Measurements from ENCODE around the gene POLG.
A peak's percentile ranks its signal among the peaks of the same experiment; 100 is the strongest.

The POLG gene

GRCh38 chr15:89317186-89317720 is 17.4 kb downstream of the POLG start (continued):
- no peak for TF ChIP-seq REST (tag by site-specific recombination; IDR thresholded peaks at IDR 0.05)
- no peak for TF ChIP-seq CTCF (tag by site-specific recombination; IDR thresholded peaks at IDR 0.05)

GRCh38 chr15:89316504-89316903 is 18.1 kb downstream of the POLG start:
- Histone ChIP-seq H3K4me1 (ENCODE audit: control insufficient read depth, insufficient read depth, low read length) (no peaks in the 10 kb centered on the region), H3K27ac (ENCODE audit: extremely low read depth, low read depth, low read length) (no peak overlapping the region), H3K4me3 (ENCODE audit: low read depth, low read length) (no peak overlapping the region), H3K36me3 (ENCODE audit: control insufficient read depth in 2 of 2, insufficient read depth in 1 of 2, low read length in 2 of 2) (peaks cover 69 to 100% of the 10 kb centered on the region in 2 experiments), H3K9me3 (ENCODE audit: control insufficient read depth, insufficient read depth, low read depth, low read length) (no peaks in the 10 kb centered on the region)
- TF ChIP-seq ZNF514 (tag by site-specific recombination; IDR thresholded peaks at IDR 0.05), result no peak
- 0 out of 2 replicates have a peak, but pooled peaks have one; percentile 21 for TF ChIP-seq OSR2 (tag by site-specific recombination; IDR thresholded peaks at IDR 0.05)
- no peak for TF ChIP-seq ZNF549 (tag by site-specific recombination; IDR thresholded peaks at IDR 0.05)
- CTCF ChIA-PET, result interaction anchor here (0.5 to 2.4 kb wide), 3 partner anchors 15 to 247 kb away, joined by 3 to 8 read pairs (median 6); no protein-coding TSS in a partner anchor
- POLR2A ChIA-PET, result interaction anchor here (0.9 to 1.8 kb wide), 3 partner anchors 10 to 18 kb away, joined by 3 to 5 read pairs (median 4); partner anchors contain the start of gene POLG

- POLR2A ChIA-PET, result interaction anchor here (0.8 kb wide), 1 partner anchor 19 kb away, joined by 3 read pairs; the partner anchor contains the start of gene POLG
Measured at GRCh38 chr15:89315375-89315929, 19.2 kb downstream of the POLG start.

More at GRCh38 chr15:89315375-89315929, 19.2 kb downstream of the POLG start:
- Histone ChIP-seq H3K9me3 (ENCODE audit: control insufficient read depth, insufficient read depth, low read depth, low read length) (no peaks in the 10 kb centered on the region), H3K4me1 (ENCODE audit: control insufficient read depth, insufficient read depth, low read length) (no peaks in the 10 kb centered on the region), H3K27ac (ENCODE audit: extremely low read depth, low read depth, low read length) (peak overlapping the region; percentile 9; the same call in 1 of the 2 replicates), H3K4me3 (ENCODE audit: low read depth, low read length) (no peak overlapping the region), H3K36me3 (ENCODE audit: control insufficient read depth in 2 of 2, insufficient read depth in 1 of 2, low read length in 2 of 2) (peaks cover 67 to 96% of the 10 kb centered on the region in 2 experiments)
- TF ChIP-seq ZBTB7A (tag by site-specific recombination; IDR thresholded peaks at IDR 0.05; ENCODE audit: low read depth), result no peak
- TF ChIP-seq ZNF350 (tag by site-specific recombination; IDR thresholded peaks at IDR 0.05), result no peak
- no peak for TF ChIP-seq ZNF792 (tag by site-specific recombination; IDR thresholded peaks at IDR 0.05)
- TF ChIP-seq RBAK (tag by site-specific recombination; IDR thresholded peaks at IDR 0.05), result no peak
- TF ChIP-seq PRDM4 (tag by site-specific recombination; IDR thresholded peaks at IDR 0.05), result no peak
- TF ChIP-seq ZNF223 (tag by site-specific recombination; IDR thresholded peaks at IDR 0.05), result peak; percentile 81
- CTCF ChIA-PET, result interaction anchor here (0.6 to 0.9 kb wide), 2 partner anchors 9 to 109 kb away, joined by 3 to 4 read pairs; no protein-coding TSS in a partner anchor
